Pons (tissue), 1 donor: ENCODE measurements around the gene EMP1.

ENCODE experiments used
- DNase-seq: peaks from one replicate; pipeline ENCODE4 v3.0.0-alpha.2; 2016; ENCODE audit warnings: low spot score

EMP1 gene

DNA sequence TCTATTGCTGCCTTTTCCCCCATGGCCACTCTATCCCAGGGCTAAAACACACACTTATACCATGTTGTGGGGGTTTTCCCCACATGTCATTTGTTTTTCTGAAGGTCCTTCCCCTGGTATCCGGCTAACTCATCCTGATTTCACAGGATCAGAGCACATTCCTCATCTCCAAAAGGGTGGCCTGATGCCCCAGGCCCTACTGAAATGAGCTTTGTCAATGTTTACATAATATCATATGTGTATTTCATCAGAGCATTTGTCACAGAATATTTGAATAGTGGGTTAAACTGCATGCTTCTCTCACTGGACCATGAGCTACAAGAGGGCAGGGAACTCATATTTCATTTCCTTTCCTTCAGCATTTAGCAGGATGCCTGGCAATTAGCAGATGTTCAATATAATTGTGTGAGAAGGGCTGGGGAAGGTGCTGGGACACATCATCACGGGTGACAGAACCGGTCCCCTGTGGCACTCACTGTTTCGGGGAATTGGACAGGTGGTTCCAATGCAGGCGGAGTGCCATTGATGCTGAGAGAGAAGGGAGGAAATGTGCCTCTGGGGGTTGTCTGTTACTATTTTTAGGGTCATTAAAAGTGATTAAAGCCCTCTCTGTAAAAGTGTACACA lies 26.8 kb downstream of the EMP1 start:
- DNase-seq: no peak

DNA sequence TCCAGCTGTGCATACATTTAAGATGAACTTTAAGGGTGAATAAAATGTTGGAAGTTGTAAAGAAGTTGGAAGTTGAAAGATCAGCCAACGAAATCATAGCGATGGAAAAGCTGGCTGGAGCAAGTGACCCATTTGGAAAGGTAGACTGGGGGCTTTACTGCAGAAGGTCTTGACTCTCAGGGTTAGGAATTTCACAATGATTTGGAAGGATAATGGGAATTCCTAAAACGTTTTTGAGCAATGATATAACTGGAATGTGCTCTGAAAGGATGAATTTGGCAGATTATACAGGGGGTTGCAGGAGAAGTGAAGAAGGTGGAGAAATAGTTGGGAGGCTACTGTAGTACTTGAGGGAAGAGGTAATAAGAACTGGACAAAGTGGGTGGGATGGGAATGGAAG lies 27.4 kb downstream of the EMP1 start:
- DNase-seq: no peak

DNA sequence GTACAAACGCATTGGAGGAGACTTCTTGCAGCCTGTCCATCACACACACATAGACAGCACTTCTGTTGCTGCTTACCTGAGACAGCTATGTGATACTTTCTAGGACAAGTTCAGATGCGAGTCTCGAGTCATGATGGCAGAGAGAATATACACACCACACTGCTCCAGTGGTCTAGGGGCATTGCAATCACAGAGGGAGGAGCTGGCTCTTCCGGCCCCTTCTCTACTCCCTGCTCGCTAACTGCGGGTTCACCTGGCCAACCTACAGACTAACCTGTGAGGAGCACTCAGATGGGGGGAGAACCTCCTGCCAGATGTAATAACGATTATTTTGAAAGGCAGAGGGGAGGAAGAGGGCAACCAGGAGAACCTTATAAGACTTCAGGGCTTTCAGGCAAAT lies 30.7 kb downstream of the EMP1 start:
- no peak for DNase-seq

DNA sequence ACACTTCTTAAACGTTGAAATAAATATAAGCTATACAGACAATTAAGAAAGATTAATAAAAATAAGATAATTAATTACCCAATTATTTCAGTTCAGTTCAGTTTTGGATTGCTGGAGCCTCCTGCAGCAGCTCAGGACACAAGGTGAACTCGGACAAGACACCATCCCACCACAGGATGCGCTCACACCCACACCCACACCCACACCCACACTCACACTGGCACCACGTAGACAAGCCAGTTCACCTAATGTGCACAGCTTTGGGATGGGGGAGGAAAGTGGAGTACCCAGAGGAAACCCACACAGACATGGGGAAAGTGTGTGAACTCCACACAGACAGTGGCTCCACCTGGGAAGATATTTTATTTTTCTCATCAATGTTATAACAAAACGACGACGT lies 32.1 kb downstream of the EMP1 start:
- no peak for DNase-seq

DNA sequence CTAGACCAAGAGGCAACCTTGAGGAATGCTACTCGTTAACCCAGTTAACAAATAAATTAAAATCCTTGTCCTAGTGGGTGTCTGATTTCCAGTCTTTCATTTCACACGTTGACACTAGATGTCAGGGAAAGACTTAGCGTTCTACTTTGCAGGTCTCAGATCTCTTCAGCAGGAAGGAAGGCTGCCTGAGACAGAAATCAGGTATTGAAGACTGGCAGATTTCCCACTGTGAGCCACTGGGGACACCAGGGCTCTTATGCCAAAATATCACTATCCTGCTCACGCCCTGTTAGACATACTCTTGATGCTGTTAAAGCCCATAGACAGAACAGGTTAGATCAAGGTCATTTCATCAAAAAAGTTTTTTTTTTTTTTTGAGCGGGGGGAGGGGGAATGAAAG lies 33.0 kb downstream of the EMP1 start:
- DNase-seq: no peak

DNA sequence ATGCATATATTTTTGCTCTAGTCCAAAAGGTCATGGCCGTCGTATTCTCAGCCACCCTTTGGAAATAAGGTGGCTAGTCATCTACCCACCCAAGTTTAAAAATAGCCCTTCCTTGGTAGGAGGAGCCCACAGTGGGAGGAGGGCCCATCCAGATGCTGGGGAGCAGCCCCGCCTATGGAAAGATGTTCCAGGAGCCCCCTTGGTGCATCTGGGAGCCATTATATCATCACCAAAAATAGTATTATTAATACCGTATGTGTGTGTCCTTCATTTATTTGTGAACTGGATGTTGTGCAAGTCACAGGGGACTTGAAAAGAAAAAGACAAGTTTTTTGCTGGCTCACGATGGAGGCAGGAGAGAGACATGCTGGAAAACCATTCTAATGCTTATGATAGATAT lies 34.0 kb downstream of the EMP1 start:
- DNase-seq: no peak

DNA sequence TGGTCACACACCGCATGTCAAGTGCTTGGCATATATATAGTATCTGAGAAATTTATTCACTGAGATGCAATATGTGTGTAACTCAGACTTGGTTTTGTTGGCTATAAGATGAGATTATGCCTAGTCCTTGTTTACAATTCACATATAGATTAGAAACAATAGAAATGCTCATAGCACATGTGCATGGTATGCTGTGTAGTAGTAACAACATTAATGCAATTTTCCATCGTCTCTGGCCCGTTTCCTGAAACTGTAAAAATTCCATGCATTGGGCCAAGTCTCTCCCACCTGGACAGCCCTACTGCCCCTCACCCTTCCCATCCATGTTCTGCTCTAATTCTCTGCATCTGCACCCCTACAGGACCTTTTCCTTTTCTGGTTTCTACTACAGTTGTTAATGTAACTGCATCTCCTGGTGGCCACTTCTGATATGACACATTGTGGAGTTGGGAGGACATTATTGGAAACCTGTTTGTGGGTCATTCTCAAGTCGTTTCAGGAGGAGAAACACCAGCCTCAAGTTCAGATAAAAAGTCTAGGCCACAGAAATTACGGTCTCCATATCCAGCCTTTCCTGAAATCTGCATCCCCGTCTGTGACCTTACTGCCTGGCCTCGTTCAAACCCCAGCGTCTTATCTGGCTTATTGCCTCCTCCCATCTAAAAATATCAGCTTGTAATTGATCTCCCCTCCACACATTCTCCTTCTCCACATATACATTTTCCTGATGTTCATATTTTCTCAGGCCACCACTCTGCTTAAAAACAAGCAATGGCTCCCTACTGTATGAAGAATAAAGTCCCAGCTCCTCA lies 37.5 kb downstream of the EMP1 start:
- DNase-seq: peak; percentile 17

DNA sequence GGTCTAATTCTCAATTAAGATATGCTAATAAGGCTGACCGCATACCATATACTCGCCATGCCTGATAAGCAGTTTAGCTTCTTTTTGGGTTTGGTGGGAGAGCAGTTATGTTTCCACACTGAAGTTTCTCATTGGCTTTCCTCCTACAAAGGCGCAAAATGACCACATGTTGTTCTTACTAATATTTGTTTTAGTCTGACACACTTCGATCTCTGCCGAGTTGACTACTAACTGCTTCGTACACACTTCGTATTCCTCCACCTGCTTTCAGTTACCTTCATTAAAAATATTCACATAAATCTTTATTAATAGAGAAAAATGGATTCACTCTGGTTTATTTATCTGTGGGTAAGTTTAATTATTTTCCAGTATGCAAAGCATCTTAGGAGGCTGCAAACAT lies 41.7 kb downstream of the EMP1 start:
- DNase-seq: no peak

DNA sequence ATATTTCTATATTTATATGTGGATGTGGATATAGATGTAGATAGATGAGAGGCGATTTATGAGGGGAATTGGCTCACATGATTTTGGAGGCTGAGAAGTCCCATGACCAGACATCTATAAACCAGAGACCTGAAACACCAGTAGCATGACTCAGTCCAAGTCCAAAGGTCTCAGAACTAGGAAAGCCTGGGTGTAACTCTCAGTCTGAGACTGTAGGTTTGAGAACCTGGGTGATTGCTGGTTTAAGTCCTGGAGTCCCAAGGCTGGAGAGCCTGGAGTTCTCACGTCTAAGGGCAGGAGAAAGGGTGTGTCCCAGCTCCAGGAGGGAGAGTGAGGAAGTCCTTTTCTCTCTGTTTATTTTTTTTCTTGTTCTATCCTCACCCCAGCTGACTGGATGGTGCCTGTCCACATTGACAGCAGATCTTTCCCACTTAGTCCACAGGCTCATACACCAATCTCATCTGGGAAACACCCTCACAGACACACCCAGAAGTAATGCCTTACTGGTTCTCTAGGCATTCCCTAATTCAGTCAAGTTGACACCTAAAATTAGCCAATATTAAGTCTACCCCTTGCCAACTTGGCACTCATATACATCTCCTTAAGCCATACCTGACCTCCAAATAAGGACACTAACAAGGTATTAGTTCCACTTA lies 45.4 kb downstream of the EMP1 start:
- DNase-seq: no peak

DNA sequence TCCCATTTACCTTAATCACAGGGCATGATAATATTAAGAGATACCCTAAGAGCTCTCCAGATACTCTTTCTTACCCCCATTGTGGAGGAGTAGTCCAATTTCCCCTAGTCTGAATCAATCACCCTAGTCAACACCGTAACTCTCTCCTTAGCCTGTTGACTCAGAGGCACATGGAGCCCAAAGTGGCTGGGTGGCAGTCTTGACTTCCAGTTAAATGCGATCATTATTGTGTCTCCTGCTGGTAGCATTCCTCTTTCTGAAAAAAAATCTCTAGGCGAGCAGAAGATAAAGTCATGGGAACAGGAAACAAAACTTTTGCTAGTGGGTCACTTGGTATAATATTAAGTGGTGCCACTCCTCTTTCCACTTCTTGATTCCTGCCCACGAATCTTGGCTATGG lies 46.4 kb downstream of the EMP1 start:
- DNase-seq: no peak

DNA sequence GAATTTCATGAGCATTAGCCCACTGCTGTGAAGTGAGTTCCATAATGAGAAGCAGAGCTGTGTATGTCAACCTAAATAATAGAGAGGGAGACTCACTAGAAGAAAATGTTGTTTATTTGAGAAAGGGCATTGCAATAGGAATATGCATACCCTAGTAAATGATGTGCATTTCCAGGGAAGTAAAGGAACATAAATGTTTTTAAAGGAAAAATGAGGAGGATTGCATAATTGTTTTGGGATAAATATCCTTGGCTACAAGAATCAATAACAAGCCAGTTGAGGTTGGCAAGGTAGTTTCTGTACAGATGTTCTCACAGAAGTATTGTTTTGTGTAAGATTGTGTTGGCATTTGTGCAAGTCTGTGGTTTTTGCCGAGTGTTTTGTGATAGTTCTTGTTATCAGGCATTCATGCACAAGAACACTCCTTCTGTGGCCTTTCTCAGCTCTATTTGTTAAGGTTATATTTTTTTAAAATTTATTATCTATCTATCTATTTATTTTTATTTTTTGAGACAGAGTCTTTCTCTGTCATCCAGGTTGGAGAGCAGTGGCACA lies 47.1 kb downstream of the EMP1 start:
- no peak for DNase-seq

DNA sequence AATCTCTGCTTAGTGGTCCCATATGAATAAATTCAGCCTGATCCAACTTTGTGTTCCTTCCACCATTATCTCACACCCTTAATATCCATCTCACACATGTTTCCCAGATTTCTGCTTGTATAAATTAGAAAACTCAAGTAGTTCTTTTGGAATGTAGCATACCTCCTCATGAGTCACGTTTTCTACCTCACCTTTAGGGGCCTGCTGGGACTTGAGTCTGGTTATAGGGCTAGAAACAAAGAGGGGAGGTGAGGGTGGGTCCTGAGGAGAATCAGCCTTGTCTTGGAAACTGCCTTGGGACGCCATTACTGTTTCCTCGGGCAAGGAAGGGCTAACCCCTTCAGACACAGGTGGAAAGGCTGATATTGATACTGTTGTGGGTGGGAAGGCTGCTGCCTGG lies 51.1 kb downstream of the EMP1 start:
- DNase-seq: no peak

DNA sequence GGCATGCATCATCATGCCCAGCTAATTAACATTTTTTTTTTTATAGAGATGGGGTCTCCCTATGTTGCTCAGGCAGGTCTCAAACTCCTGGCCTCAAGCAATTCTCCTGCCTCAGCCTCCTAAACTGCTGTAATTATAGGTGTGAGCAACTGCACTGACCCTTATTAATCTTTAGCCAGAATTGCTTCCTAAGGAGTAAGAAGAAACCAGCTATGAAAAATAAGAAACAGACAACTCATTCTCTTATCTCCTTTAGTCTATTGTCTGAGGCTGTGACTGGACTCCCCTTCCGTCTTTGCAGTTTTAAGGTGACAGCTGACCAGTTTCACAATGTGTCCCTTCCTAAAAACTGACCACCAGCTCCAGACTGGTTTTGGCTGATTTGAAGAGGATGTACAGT lies 52.4 kb downstream of the EMP1 start:
- DNase-seq: no peak

DNA sequence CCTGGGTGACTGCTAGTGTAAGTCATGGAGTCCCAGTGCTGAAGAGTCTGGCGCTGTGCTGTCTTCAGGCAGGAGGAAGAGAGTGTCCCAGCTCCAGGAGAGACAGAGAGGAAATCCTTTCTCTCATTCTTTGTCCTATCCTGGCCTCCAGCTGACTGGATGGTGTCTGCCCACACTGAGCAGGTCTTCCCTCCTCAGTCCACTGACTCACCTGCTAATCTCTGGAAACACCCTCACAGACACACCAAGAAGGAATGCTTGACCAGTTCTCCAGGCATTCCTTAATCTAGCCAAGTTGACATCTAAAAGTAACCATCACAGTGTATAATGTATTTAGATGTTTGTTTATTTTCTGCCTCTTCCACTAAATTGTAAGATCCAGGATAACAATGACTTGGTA lies 53.9 kb downstream of the EMP1 start:
- DNase-seq: no peak

DNA sequence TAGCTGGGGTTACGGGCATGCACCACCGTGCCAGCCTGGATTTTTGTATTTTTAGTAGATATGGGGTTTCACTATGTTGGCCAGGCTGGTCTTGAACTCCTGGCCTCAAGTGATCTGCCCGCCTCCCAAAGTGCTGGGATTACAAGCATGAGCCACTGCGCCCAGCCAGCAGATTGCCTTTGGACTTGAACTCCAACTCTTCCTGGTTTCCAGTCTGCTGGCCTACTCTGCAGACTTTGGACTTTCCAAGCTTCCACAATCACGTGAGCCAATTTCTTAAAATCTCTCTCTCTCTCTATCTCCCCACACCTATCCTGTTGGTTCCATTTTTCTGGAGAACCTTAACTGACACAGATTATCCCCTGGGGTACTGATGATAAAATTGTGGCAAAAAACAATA lies 55.0 kb downstream of the EMP1 start:
- no peak for DNase-seq

DNA sequence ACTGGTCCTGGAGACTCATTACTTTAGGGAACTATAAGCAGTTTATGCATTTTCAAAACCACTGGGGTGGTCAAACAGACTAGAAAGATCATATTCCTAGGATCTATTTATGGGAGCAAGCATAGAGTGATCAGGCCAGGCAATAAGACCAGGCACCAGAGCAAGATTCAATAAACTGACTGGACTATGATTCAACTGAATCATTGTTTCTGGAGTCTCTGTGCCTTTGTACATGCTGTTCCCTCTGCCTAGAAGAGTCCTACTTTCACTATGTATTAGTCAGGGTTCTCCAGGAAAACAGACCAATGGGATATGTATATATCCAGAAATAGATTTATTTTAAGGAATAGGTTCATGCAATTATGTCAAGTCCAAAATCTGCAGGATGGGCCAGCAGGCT lies 55.5 kb downstream of the EMP1 start:
- no peak for DNase-seq

DNA sequence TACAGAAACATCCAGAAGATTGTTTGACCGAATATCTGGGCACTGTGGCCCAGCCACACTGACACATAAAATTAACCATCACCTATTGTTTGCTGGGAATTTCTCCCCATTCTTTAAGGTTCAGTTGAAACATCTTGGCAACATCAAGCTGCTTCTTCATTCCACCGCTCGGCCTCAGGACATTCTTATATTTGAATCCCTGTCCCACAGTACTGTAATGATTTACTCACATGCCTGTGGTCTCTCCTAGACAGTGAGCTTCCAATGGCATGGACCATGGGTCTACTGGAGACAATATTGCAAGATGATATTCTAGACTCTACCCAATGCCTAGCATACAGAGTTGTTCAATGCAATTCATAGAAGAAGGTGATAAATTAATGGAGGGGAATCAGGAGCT lies 56.1 kb downstream of the EMP1 start:
- no peak for DNase-seq

DNA sequence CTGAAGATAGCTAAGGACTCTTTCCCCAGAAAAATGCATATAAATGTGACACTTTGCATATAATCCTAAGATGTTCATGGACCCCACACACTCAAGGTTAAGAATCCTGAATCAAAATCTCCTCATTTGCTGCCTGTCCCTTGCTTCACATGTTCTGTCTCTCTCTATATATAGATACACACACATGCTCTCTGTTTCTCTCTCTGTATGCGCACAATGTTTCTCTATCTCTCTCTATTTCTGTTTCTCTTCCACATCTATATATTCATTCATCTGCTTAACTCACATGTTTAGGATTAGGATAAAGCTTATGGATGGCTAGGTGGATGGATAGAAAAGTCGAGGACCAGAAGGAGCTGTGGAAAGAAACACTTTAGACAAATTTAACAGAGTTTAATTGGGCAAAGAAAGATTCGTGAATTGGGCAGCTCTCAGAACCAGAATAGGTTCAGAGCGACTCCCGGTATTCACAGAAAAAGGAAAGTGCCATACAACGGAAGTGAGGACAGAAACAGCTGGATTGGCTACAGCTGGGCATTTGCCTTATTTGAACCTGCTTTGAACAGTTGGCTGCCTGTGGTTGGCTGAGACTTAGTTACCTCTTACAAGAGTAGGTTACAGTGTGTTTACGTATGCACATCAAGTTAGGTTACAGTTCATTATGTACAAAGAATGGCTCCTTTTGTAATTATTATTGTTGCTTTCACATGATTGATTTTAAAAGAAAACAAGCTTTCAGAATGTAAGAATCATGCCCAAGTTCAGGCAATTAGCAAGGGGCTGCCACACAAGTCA lies 57.6 kb downstream of the EMP1 start:
- DNase-seq: no peak

DNA sequence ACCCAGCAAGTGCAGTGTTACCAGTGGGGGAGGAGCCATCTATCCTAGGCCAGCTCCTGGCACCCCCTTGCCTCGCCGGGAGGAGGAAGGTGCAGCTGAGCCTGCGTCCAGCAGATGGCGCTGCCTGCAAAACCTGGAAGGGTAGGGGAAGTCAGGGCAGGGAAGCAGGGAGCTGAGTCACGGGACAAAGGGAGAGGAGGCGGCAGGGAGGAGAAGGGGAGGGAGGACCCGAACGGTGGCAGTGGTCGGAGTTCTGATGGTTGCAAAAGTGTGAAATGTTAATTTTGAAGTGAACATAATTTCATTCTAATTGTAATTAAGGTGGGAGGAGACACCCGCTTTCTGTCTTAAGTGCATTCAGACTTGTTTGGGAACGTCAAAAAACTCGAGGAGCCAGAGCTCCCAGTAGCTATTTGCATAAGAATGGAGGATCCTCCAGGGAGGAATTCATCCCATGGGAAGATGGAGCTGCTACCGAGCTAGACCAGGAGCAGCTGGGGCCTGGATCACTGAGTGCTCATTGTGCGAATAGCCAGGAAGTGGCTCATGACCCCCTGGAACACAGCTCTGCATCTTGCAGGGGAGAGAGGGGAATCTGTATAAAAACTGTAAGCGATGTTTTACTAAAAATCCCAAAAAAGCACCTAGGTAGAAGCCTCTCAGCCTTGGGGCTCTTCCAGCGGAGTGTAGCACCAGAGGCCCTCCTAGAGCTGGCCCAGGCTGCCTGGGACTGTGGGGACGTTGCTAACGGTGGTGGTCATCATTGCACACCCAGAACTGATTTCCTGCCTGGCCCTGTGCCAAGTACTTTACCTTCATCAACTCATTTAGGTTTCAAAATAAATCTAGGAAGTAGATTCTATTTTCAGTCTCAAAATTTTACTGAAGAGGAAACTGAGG lies 59.5 kb downstream of the EMP1 start:
- peak; percentile 98 for DNase-seq

DNA sequence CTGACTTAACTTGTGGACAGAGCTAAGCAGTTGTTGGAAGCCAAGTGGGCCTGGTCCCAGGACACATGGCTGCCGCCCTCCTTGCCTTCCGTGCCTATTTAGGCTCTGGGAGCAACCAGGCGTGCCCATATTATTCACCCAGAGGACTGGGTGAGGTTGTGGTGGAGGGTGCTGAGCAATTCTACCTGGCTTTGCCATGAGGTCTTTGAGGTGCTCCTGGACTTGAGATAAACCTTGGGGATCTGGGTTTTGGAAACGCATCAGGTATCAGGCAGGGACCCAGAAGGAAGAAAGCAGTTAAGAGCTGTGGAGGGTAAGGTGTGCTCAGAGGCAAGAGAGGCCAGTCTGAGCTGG lies 60.1 kb downstream of the EMP1 start:
- no peak for DNase-seq

DNA sequence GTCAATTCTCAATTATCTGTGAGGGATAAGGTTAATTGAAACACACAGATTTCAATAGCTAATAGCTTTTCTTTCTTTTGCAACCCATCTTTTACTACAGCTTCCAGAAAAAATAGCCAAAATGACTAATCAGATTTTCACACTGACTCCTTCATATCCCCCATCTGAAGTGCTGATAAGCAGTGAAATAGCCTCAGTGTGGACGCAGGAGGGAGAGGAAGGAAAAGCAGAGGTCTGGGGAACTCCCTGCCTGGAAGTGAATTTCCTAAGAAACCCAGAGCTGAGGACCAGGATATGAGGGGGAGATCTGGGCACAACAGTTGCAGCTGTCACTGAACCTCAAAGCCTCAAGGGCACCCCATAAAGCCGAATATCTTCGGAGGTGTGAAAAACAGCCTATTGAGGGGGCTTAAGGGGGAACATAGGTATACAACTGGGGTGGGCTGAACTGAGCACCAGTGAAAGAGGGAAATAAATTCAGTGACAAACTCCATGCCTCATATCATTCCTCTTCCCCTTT lies 60.9 kb downstream of the EMP1 start:
- DNase-seq: no peak
